K562 (cell line): ENCODE measurements around the gene TTC31. TPM values are rescaled to one million over a fixed set of nuclear protein-coding genes. Genes with fewer than 3 reads are reported as not detected.
A peak's percentile ranks its signal among the peaks of the same experiment; 100 is the strongest.

Source experiments
- CHD4 ChIP-seq: fragments of 200-600 bp; sonication (generic); IDR thresholded peaks from 3 replicates; pipeline ENCODE4 v1.6.1; 2012; ENCODE audit warnings: low read depth, mild to moderate bottlenecking, mixed read lengths, low read length, inconsistent platforms; ENCODE audit not compliant: insufficient read depth, insufficient replicate concordance, poor library complexity, severe bottlenecking
- FOXK2 ChIP-seq, 2 experiments: fragments of 450-650 bp; IDR thresholded peaks in 1 of 2; conservative IDR thresholded peaks in 1 of 2; 2 replicates each; pipeline ENCODE4 v1.6.1; 2016; ENCODE audit warnings: low read depth in 2 of 2, mild to moderate bottlenecking in 1 of 2
- IFI16 ChIP-seq: fragments of 250-450 bp; sonication (Bioruptor Pico); IDR thresholded peaks from 2 replicates; pipeline ENCODE4 v2.1.2; 2022; ENCODE audit warnings: mild to moderate bottlenecking, inconsistent platforms
- JUN ChIP-seq, 2 experiments: sonication (generic) in 1 of 2; formaldehyde crosslinking in 1 of 2; IDR thresholded peaks; 2 replicates each; pipeline versions ENCODE4 v1.6.1 to v1.8.0; 2012 to 2022; ENCODE audit warnings: borderline replicate concordance in 2 of 2, mild to moderate bottlenecking in 2 of 2, improper control_type of control experiment in 1 of 2, low read depth in 1 of 2, low read length in 1 of 2, missing genetic modification reagents in 1 of 2
- MAFF ChIP-seq: IDR thresholded peaks from 2 replicates; pipeline ENCODE4 v1.6.1; 2012; ENCODE audit warnings: low read length, improper control_type of control experiment
- MLX ChIP-seq, 2 experiments: fragments of 450-650 bp in 1 of 2; sonication (generic) in 1 of 2; formaldehyde crosslinking; conservative IDR thresholded peaks; 2 replicates each; pipeline versions ENCODE4 v1.4.0 to v1.8.1; 2020 to 2022; ENCODE audit warnings: mild to moderate bottlenecking in 1 of 2, missing genetic modification reagents in 1 of 2
- NCOA4 ChIP-seq: fragments of 450-650 bp; IDR thresholded peaks from 2 replicates; pipeline ENCODE4 v1.6.1; 2018; ENCODE audit warnings: mild to moderate bottlenecking; ENCODE audit not compliant: partially characterized antibody
- NKRF ChIP-seq: fragments of 450-650 bp; IDR thresholded peaks from 2 replicates; pipeline ENCODE4 v1.6.1; 2016; ENCODE audit warnings: borderline replicate concordance
- PATZ1 ChIP-seq: fragments of 250-450 bp; sonication (Bioruptor Pico); IDR thresholded peaks from 2 replicates; pipeline ENCODE4 v1.5.0; 2020; ENCODE audit warnings: mild to moderate bottlenecking, borderline replicate concordance
- RUNX1 ChIP-seq: sonication (generic); IDR thresholded peaks from 2 replicates; pipeline ENCODE4 v1.6.1; 2016; ENCODE audit warnings: antibody characterized with exemption, low read depth
- SAFB2 ChIP-seq: fragments of 200-400 bp; formaldehyde crosslinking; IDR thresholded peaks from 2 replicates; pipeline ENCODE4 v1.6.1; 2018; ENCODE audit warnings: borderline replicate concordance, low read length, low read depth, moderate library complexity; ENCODE audit not compliant: severe bottlenecking
- SREBF2 ChIP-seq: sonication (generic); formaldehyde crosslinking; IDR thresholded peaks from 2 replicates; pipeline ENCODE4 v1.4.0; 2020; ENCODE audit warnings: mild to moderate bottlenecking, missing genetic modification reagents
- TAF15 ChIP-seq: fragments of 200-400 bp; formaldehyde crosslinking; IDR thresholded peaks from 2 replicates; pipeline ENCODE4 v1.6.1; 2017; ENCODE audit warnings: mild to moderate bottlenecking, low read depth, low read length, moderate library complexity
- TEAD1 ChIP-seq, 2 experiments: fragments of 450-650 bp in 1 of 2; sonication (generic) in 1 of 2; formaldehyde crosslinking; IDR thresholded peaks; 2 replicates each; pipeline versions ENCODE4 v1.4.0 to v1.8.0; 2020 to 2022; ENCODE audit warnings: mild to moderate bottlenecking in 2 of 2, missing genetic modification reagents in 1 of 2
- ZNF609 ChIP-seq: sonication (generic); formaldehyde crosslinking; IDR thresholded peaks from 2 replicates; pipeline ENCODE4 v1.8.1; 2023; ENCODE audit warnings: missing genetic modification reagents, mild to moderate bottlenecking, borderline replicate concordance
- polyA plus RNA-seq, 8 experiments: library from polyadenylated mRNA; depleted of rRNA in 4 of 8; stranded (reverse) in 5 of 8; unstranded in 3 of 8; fragments of >200 nt; fragmentation: Nextera tagmentation in 2 of 8; fragmentation: Illumina TruSeq in 1 of 8; extraction: Ambion mirVana in 2 of 8; extraction: Trizol in 1 of 8; gene quantifications; 2 replicates each; pipeline versions ENCODE4 v1.2.1 to v1.2.3, GENCODE V29; 2011 to 2014; ENCODE audit warnings: inconsistent platforms in 1 of 8, missing spikeins in 1 of 8
- total RNA-seq, 7 experiments: library from RNA; depleted of rRNA in 6 of 7; stranded (reverse); fragments of >200 nt in 6 of 7; fragmentation: Illumina TruSeq in 2 of 7; extraction: Trizol in 2 of 7; gene quantifications; 2 replicates each; pipeline versions ENCODE4 v1.2.1 to v1.2.3, GENCODE V29; 2011 to 2021; ENCODE audit warnings: low replicate concordance in 1 of 7

TTC31 gene
- total and polyA plus RNA-seq, 9 of the 15 experiments (the other 6 are each of a cell fraction or from before 2014, with no cell fraction given), result 4.7 to 30.5 (median 15.9) TPM

- TF ChIP-seq IFI16 (no peak), TEAD1 (CRISPR knock-in tag; IDR thresholded peaks at IDR 0.05) (0 out of 4 replicates have a peak, but pooled peaks of 1 of the 2 experiments have one; percentile 45), ZNF609 (CRISPR knock-in tag) (0 out of 2 replicates have a peak, but pooled peaks have one; percentile 27), MLX (CRISPR knock-in tag; conservative IDR thresholded peaks at IDR 0.05) (no peak), PATZ1 (CRISPR knock-in tag) (no peak), JUN (IDR thresholded peaks at IDR 0.05; ENCODE audit: borderline replicate concordance, low read depth, low read length) (no peak), JUN (CRISPR knock-in tag; IDR thresholded peaks at IDR 0.05; ENCODE audit: borderline replicate concordance) (no peak; the same call in 1 of the 2 replicates), CHD4 (no peak), FOXK2 (conservative IDR thresholded peaks at IDR 0.05 in 1 of 2, IDR thresholded peaks at IDR 0.05 in 1 of 2; ENCODE audit: low read depth in 2 of 2) (peak; percentile 22 to 57; a peak in 2 of 4 replicates), MAFF (no peak), TAF15 (no peak), SREBF2 (no peak), SAFB2 (no peak), NKRF (peak; percentile 74), RUNX1 (no peak), NCOA4 (no peak)
Observed at GRCh38 chr2:74507145-74507925, 24.5 kb downstream of the TTC31 start, which contains the start of gene PCGF1 (continued).
